Kidney epithelial cell (primary cell): ENCODE measurements around the gene NCKIPSD. TPM values are rescaled to one million over a fixed set of nuclear protein-coding genes. Genes with fewer than 3 reads are reported as not detected.

ENCODE experiments used
- DNase-seq: peaks from one replicate; pipeline ENCODE4 v3.0.0-alpha.2; 2010; ENCODE audit warnings: low read depth
- H3K27me3 ChIP-seq: 2 replicates; pipeline ENCODE4 v1.6.0; 2011; ENCODE audit warnings: low read length; ENCODE audit not compliant: control insufficient read depth, insufficient read depth
- H3K36me3 ChIP-seq: 2 replicates; pipeline ENCODE4 v1.5.1; 2011; ENCODE audit warnings: low read length; ENCODE audit not compliant: control insufficient read depth, insufficient read depth
- H3K4me3 ChIP-seq: 2 replicates; pipeline ENCODE4 v1.5.1; 2011; ENCODE audit warnings: low read depth, mild to moderate bottlenecking, control low read depth, low read length
- CTCF ChIP-seq: IDR thresholded peaks from 2 replicates; pipeline ENCODE4 v1.5.1; 2011; ENCODE audit warnings: mild to moderate bottlenecking, moderate library complexity, low read length, control low read depth, inconsistent platforms; ENCODE audit not compliant: insufficient read depth, poor library complexity, severe bottlenecking
- total RNA-seq: library from RNA; depleted of rRNA; stranded (reverse); fragments of >200 nt; gene quantifications from 2 replicates; pipeline ENCODE4 v1.2.3, GENCODE V29; 2015

Gene NCKIPSD
- total RNA-seq, 1 donor from 2014 or later = 15.3 TPM

DNA sequence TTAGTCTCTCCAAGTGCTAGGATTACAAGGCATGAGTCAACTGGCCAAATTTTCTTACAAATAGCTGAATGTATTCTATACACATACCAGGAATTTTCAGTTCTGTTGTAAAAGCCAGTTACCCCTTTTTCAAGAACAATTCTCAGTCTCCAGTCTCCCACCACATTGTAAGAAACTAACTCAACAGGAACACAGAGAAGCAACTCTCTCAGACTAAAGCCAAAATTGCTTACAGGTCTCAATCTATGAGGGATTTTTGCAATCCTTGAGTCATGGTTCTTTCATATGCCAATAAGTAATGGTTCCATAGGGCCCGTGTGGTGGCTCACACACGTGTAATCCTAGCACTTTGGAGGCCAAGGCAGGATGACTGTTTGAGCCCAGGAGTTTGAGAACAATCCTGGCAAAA, 22.8 kb upstream of the NCKIPSD start:
- no peak for DNase-seq
- no peak for TF ChIP-seq CTCF
- no peaks in the 10 kb centered on the region for H3K27me3 ChIP-seq
- H3K36me3 ChIP-seq = peaks cover 1% of the 10 kb centered on the region
- no peak overlapping the region for H3K4me3 ChIP-seq

GRCh38 chr3:48707157-48707556, 21.4 kb upstream of the NCKIPSD start:
- Histone ChIP-seq H3K36me3 (peaks cover 1% of the 10 kb centered on the region), H3K27me3 (no peaks in the 10 kb centered on the region), H3K4me3 (no peak overlapping the region)
- TF ChIP-seq CTCF = no peak
- DNase-seq = no peak

- peaks cover 1% of the 10 kb centered on the region for H3K36me3 ChIP-seq
- no peaks in the 10 kb centered on the region for H3K27me3 ChIP-seq
Observed at GRCh38 chr3:48702320-48702920, 16.7 kb upstream of the NCKIPSD start.

GRCh38 chr3:48700731-48701405, 15.2 kb upstream of the NCKIPSD start:
- no peak for TF ChIP-seq CTCF

More at GRCh38 chr3:48702320-48702920, 16.7 kb upstream of the NCKIPSD start:
- no peak for TF ChIP-seq CTCF
- H3K4me3 ChIP-seq = no peak overlapping the region
- no peak for DNase-seq

DNA sequence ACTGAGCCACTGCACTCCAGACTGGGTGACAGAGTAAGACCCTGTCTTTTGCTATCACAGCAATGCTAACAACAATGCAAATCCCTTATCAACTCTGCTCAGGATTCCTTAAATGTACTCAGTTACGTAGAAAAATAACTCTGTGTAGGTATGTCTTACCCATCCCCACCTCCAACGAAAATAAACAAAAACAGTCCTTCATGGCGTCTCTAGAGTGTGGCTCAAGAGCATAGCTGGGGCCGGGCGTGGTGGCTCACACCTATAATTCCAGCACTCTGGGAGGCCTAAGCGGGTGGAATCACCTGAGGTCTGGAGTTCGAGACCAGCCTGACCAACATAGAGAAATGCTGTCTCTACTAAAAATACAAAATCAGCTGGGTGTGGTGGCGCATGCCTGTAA, 13.2 kb upstream of the NCKIPSD start:
- Histone ChIP-seq H3K4me3 (no peak overlapping the region), H3K36me3 (peaks cover 6% of the 10 kb centered on the region), H3K27me3 (no peaks in the 10 kb centered on the region)
- no peak for TF ChIP-seq CTCF
- no peak for DNase-seq

More at GRCh38 chr3:48700731-48701405, 15.2 kb upstream of the NCKIPSD start:
- Histone ChIP-seq H3K27me3 (no peaks in the 10 kb centered on the region), H3K36me3 (peaks cover 1% of the 10 kb centered on the region), H3K4me3 (no peak overlapping the region)
- DNase-seq = no peak
